K562 (cell line): ENCODE measurements around the gene GGT6. TPM values are rescaled to one million over a fixed set of nuclear protein-coding genes. Genes with fewer than 3 reads are reported as not detected.

Source experiments
- ATAC-seq: fragments of 200-7000 bp; cut with Tn5 transposase; 3 replicates; pipeline ENCODE4 v1.9.1; 2020; ENCODE audit warnings: moderate library complexity
- BruUV-seq: library from RNA; stranded (reverse); fragments of 400-500 nt; replicated peaks from 2 replicates; lab custom pipeline; 2021; lab: Mats Ljungman, UMichigan
- CTCF ChIA-PET: fragments of 300-600 bp; formaldehyde crosslinking; extraction: SDS; loops from one replicate; lab custom pipeline; 2021; ENCODE audit warnings: low intra/inter-chr PET ratio; lab: Yijun Ruan, JAX
- POLR2A ChIA-PET: fragments of 300-600, 350-650 bp; sonication (Branson Sonifier 250); formaldehyde crosslinking; extraction: SDS; loops from one replicate; lab custom pipeline; 2021; ENCODE audit warnings: antibody characterized with exemption, inconsistent platforms; lab: Yijun Ruan, JAX
- DNase-seq, 4 experiments: peaks; one replicate each; pipeline versions ENCODE4 v3.0.0 to v3.0.0-alpha.2; 2011 to 2018; ENCODE audit warnings: low spot score in 3 of 4, mixed read lengths in 3 of 4; ENCODE audit errors: extremely low read depth in 1 of 4
- FAIRE-seq: peaks from 2 replicates; lab custom pipeline; 2011; peaks lifted over from hg19 to GRCh38; lab: Jason Lieb, UNC
- H2AFZ ChIP-seq: 2 replicates; pipeline ENCODE4 v1.6.0; 2011; ENCODE audit warnings: low read depth, low read length, control low read depth, inconsistent platforms
- H3K27ac ChIP-seq: fragments of 200-600 bp; 3 replicates; pipeline ENCODE4 v1.8.0; 2011; ENCODE audit warnings: low read depth, mild to moderate bottlenecking, control low read depth, inconsistent platforms, low read length, moderate library complexity, mixed read lengths; ENCODE audit errors: extremely low read depth
- H3K27me3 ChIP-seq, 2 experiments: fragments of 300-600 bp in 1 of 2; 2 replicates in 1 of 2; 3 replicates in 1 of 2; pipeline versions ENCODE4 v1.6.0 to v1.8.0; 2011; ENCODE audit warnings: inconsistent platforms in 2 of 2, low read length in 2 of 2, mild to moderate bottlenecking in 1 of 2, mixed read lengths in 1 of 2, moderate library complexity in 1 of 2; ENCODE audit not compliant: control insufficient read depth in 2 of 2, insufficient read depth in 2 of 2
- H3K36me3 ChIP-seq: fragments of 300-600 bp; 3 replicates; pipeline ENCODE4 v1.8.0; 2011; ENCODE audit warnings: mild to moderate bottlenecking, low read length, inconsistent platforms; ENCODE audit not compliant: control insufficient read depth, insufficient read depth
- H3K4me1 ChIP-seq, 2 experiments: fragments of 200-600 bp in 1 of 2; replicated peaks in 1 of 2; 2 replicates in 1 of 2; 3 replicates in 1 of 2; pipeline versions ENCODE4 v1.5.1 to v1.8.0; 2011; ENCODE audit warnings: inconsistent platforms in 2 of 2, low read length in 2 of 2, mild to moderate bottlenecking in 1 of 2, mixed read lengths in 1 of 2, moderate library complexity in 1 of 2; ENCODE audit not compliant: control insufficient read depth in 2 of 2, insufficient read depth in 2 of 2
- H3K4me2 ChIP-seq: 2 replicates; pipeline ENCODE4 v1.6.1; 2011; ENCODE audit warnings: low read length, control low read depth, inconsistent platforms, mixed read lengths; ENCODE audit not compliant: insufficient read depth
- H3K4me3 ChIP-seq: fragments of 200-600 bp; sonication (generic), shearing (Covaris generic); 2 replicates; pipeline ENCODE4 v1.5.1; 2016; ENCODE audit warnings: control low read depth, inconsistent platforms
- H3K79me2 ChIP-seq: fragments of 200-600 bp; 3 replicates; pipeline ENCODE4 v1.8.0; 2011; ENCODE audit warnings: low read length, inconsistent platforms; ENCODE audit not compliant: control insufficient read depth, insufficient read depth
- H3K9ac ChIP-seq, 2 experiments: 2 replicates each; pipeline versions ENCODE4 v1.6.0 to v1.6.1; 2011; ENCODE audit warnings: low read depth in 2 of 2, low read length in 2 of 2, control low read depth in 1 of 2, inconsistent platforms in 1 of 2, mild to moderate bottlenecking in 1 of 2, mixed read lengths in 1 of 2; ENCODE audit not compliant: insufficient read depth in 1 of 2
- H3K9me1 ChIP-seq: one replicate; pipeline ENCODE4 v1.6.0; 2011; ENCODE audit warnings: inconsistent platforms, mild to moderate bottlenecking, low read length, moderate library complexity; ENCODE audit not compliant: control insufficient read depth, insufficient read depth
- H3K9me3 ChIP-seq: replicated peaks from 2 replicates; pipeline ENCODE4 v1.5.1; 2011; ENCODE audit warnings: low read depth, low read length, inconsistent platforms; ENCODE audit not compliant: control insufficient read depth, insufficient read depth
- H4K20me1 ChIP-seq: replicated peaks from 2 replicates; pipeline ENCODE4 v1.6.1; 2011; ENCODE audit warnings: low read length, inconsistent platforms, mixed read lengths; ENCODE audit not compliant: control insufficient read depth, insufficient read depth
- ATF2 ChIP-seq: sonication (generic); formaldehyde crosslinking; IDR thresholded peaks from 2 replicates; pipeline ENCODE4 v1.8.1; 2022; ENCODE audit warnings: missing genetic modification reagents
- BCOR ChIP-seq: fragments of 450-650 bp; IDR thresholded peaks from 2 replicates; pipeline ENCODE4 v1.6.1; 2016
- EGR1 ChIP-seq: fragments of 450-650 bp; conservative IDR thresholded peaks from 2 replicates; pipeline ENCODE4 v1.6.1; 2017; ENCODE audit warnings: mild to moderate bottlenecking
- MCM3 ChIP-seq: fragments of 450-650 bp; IDR thresholded peaks from 2 replicates; pipeline ENCODE4 v1.6.1; 2016
- NBN ChIP-seq: fragments of 450-650 bp; IDR thresholded peaks from 2 replicates; pipeline ENCODE4 v1.6.1; 2016; ENCODE audit warnings: low read depth, mild to moderate bottlenecking
- POU5F1 ChIP-seq: fragments of 150-350 bp; IDR thresholded peaks from 2 replicates; pipeline ENCODE4 v1.6.1; 2014; ENCODE audit warnings: borderline replicate concordance, low read length, low read depth, mild to moderate bottlenecking; ENCODE audit not compliant: partially characterized antibody
- SMAD3 ChIP-seq: fragments of 450-650 bp; formaldehyde crosslinking; conservative IDR thresholded peaks from 2 replicates; pipeline ENCODE4 v1.4.0; 2020; ENCODE audit warnings: mild to moderate bottlenecking
- TEAD4 ChIP-seq, 2 experiments: sonication (generic) in 1 of 2; formaldehyde crosslinking in 1 of 2; IDR thresholded peaks; 2 replicates each; pipeline versions ENCODE4 v1.6.1 to v1.8.0; 2012 to 2022; ENCODE audit warnings: borderline replicate concordance in 1 of 2, inconsistent platforms in 1 of 2, low read length in 1 of 2, mild to moderate bottlenecking in 1 of 2, missing genetic modification reagents in 1 of 2
- TSHZ1 ChIP-seq: fragments of 250-450 bp; sonication (Bioruptor Pico); IDR thresholded peaks from 2 replicates; pipeline ENCODE4 v1.4.0; 2020; ENCODE audit warnings: mild to moderate bottlenecking, moderate library complexity
- ZHX1 ChIP-seq: fragments of 150-350 bp; conservative IDR thresholded peaks from 2 replicates; pipeline ENCODE4 v1.6.1; 2014; ENCODE audit warnings: low read length
- ZKSCAN1 ChIP-seq: fragments of 150-350 bp; IDR thresholded peaks from 2 replicates; pipeline ENCODE4 v1.6.1; 2016; ENCODE audit warnings: low read depth, low read length
- ZNF253 ChIP-seq: fragments of 250-450 bp; sonication (Bioruptor Pico); conservative IDR thresholded peaks from 2 replicates; pipeline ENCODE4 v1.6.1; 2021; ENCODE audit warnings: mild to moderate bottlenecking
- ZNF696 ChIP-seq: fragments of 250-450 bp; sonication (Bioruptor Pico); conservative IDR thresholded peaks from 2 replicates; pipeline ENCODE4 v1.4.0; 2020; ENCODE audit warnings: mild to moderate bottlenecking, moderate library complexity
- ZNF766 ChIP-seq: fragments of 200-800 bp; sonication (Bioruptor generic); conservative IDR thresholded peaks from 2 replicates; pipeline ENCODE4 v1.6.1; 2016; ENCODE audit warnings: missing genetic modification characterization, missing compliant biosample characterization
- ZNF785 ChIP-seq: fragments of 250-450 bp; sonication (Bioruptor Pico); IDR thresholded peaks from 2 replicates; pipeline ENCODE4 v1.4.0; 2020; ENCODE audit warnings: mild to moderate bottlenecking
- WGBS: fragments of 100-300 bp; shearing (Covaris generic); methylation state at CpG from one replicate; pipeline ENCODE4 v1.1.6; 2016; ENCODE audit warnings: low coverage, mixed read lengths; ENCODE audit not compliant: insufficient coverage; ENCODE audit errors: missing lambda C conversion rate; 5-methylcytosine and 5-hydroxymethylcytosine counted together
- in situ Hi-C: fragments of 300-500 bp; cut with MboI; formaldehyde crosslinking; loops from 4 replicates; pipeline ENCODE4 v1.15.0; 2018; ENCODE audit warnings: inconsistent platforms, mixed read lengths
- intact Hi-C: fragments of 100-400 bp; cut with micrococcal nuclease; formaldehyde crosslinking; loops from 2 replicates; pipeline ENCODE4 v1.14.2; 2022
- polyA plus RNA-seq, 8 experiments: library from polyadenylated mRNA; depleted of rRNA in 4 of 8; stranded (reverse) in 5 of 8; unstranded in 3 of 8; fragments of >200 nt; fragmentation: Nextera tagmentation in 2 of 8; fragmentation: Illumina TruSeq in 1 of 8; extraction: Ambion mirVana in 2 of 8; extraction: Trizol in 1 of 8; gene quantifications; 2 replicates each; pipeline versions ENCODE4 v1.2.1 to v1.2.3, GENCODE V29; 2011 to 2014; ENCODE audit warnings: inconsistent platforms in 1 of 8, missing spikeins in 1 of 8
- total RNA-seq, 7 experiments: library from RNA; depleted of rRNA in 6 of 7; stranded (reverse); fragments of >200 nt in 6 of 7; fragmentation: Illumina TruSeq in 2 of 7; extraction: Trizol in 2 of 7; gene quantifications; 2 replicates each; pipeline versions ENCODE4 v1.2.1 to v1.2.3, GENCODE V29; 2011 to 2021; ENCODE audit warnings: low replicate concordance in 1 of 7

The GGT6 gene
- total and polyA plus RNA-seq, 9 of the 15 experiments (the other 6 are each of a cell fraction or from before 2014, with no cell fraction given): 0.09 TPM; not detected in 8

- in situ Hi-C loops (no loop called here), intact Hi-C loops (no loop called here)
- no peak for DNase-seq
- Histone ChIP-seq H3K4me2 (no peak overlapping the region), H3K9me1 (no peaks in the 10 kb centered on the region), H3K27ac (no peak overlapping the region), H3K27me3 (no peaks in the 10 kb centered on the region), H3K9ac (no peak overlapping the region), H3K4me3 (no peak overlapping the region), H3K4me1 (peaks cover 0 to 51% of the 10 kb centered on the region in 2 experiments; a peak in 2 of 5 replicates), H4K20me1 (no peaks in the 10 kb centered on the region), H3K36me3 (peaks cover 90% of the 10 kb centered on the region; the same call in 2 of the 3 replicates), H3K79me2 (peaks cover 6% of the 10 kb centered on the region; the same call in 1 of the 3 replicates), H3K9me3 (no peaks in the 10 kb centered on the region), H2AFZ (no peak overlapping the region)
- ChIA-PET POLR2A (interaction anchor here (0.7 kb wide), 1 partner anchor 111 kb away, joined by 3 read pairs; no protein-coding TSS in a partner anchor), CTCF (no interaction called here)
- 91% methylated on average over 16 of the region's 17 CpGs for WGBS
- ATAC-seq: no peak
- no peak for FAIRE-seq
- BruUV-seq: no TSS peak
- no peak for TF ChIP-seq NBN
- TF ChIP-seq ATF2: no peak
- TF ChIP-seq ZNF766: no peak
- TF ChIP-seq ZNF253: no peak
- no peak for TF ChIP-seq ZNF785
- TF ChIP-seq MCM3: no peak
- no peak for TF ChIP-seq BCOR
- TF ChIP-seq ZHX1: no peak
- no peak for TF ChIP-seq EGR1
- no peak for TF ChIP-seq POU5F1
- no peak for TF ChIP-seq TSHZ1 (CRISPR knock-in tag)
- TF ChIP-seq SMAD3: no peak
- no peak for TF ChIP-seq TEAD4 (IDR thresholded peaks at IDR 0.05; ENCODE audit: low read length)
- TF ChIP-seq TEAD4 (CRISPR knock-in tag; IDR thresholded peaks at IDR 0.05; ENCODE audit: borderline replicate concordance): no peak
- TF ChIP-seq ZNF696 (CRISPR knock-in tag): no peak
- TF ChIP-seq ZKSCAN1: no peak
Measured at GRCh38 chr17:4547118-4547906, 13.1 kb downstream of the GGT6 start.
